GM23338 (cell line): ENCODE data around the gene CNDP2.

ENCODE experiments used
- CREB1 ChIP-seq: fragments of 250-450 bp; sonication (Bioruptor Pico); IDR thresholded peaks from 2 replicates; pipeline ENCODE4 v1.5.0; 2020; ENCODE audit warnings: low read depth, mild to moderate bottlenecking, moderate library complexity
- CTCF ChIP-seq, 2 experiments: fragments of 200-600 bp in 1 of 2; sonication (generic) in 1 of 2; conservative IDR thresholded peaks; 2 replicates each; pipeline versions ENCODE4 v1.5.1 to v1.6.1; 2016 to 2017; ENCODE audit warnings: antibody characterized with exemption in 2 of 2, low read depth in 2 of 2, mild to moderate bottlenecking in 2 of 2, moderate library complexity in 1 of 2
- ETS1 ChIP-seq: IDR thresholded peaks from 2 replicates; pipeline ENCODE4 v1.6.1; 2016; ENCODE audit warnings: antibody characterized with exemption
- EZH2 ChIP-seq: fragments of 200-600 bp; sonication (generic); IDR thresholded peaks from one replicate; pipeline ENCODE4 v1.8.0; 2017; ENCODE audit warnings: antibody characterized with exemption, mild to moderate bottlenecking, low read depth; ENCODE audit not compliant: unreplicated experiment
- EZH2phosphoT487 ChIP-seq: fragments of 200-600 bp; sonication (generic); IDR thresholded peaks from one replicate; pipeline ENCODE4 v1.8.1; 2018; ENCODE audit warnings: antibody characterized with exemption; ENCODE audit not compliant: unreplicated experiment
- JUNB ChIP-seq: IDR thresholded peaks from one replicate; pipeline ENCODE4 v1.6.1; 2016; ENCODE audit warnings: antibody characterized with exemption; ENCODE audit not compliant: unreplicated experiment
- NANOG ChIP-seq: IDR thresholded peaks from 2 replicates; pipeline ENCODE4 v1.6.1; 2016; ENCODE audit warnings: antibody characterized with exemption, borderline replicate concordance
- POLR2AphosphoS5 ChIP-seq: IDR thresholded peaks from 2 replicates; pipeline ENCODE4 v1.6.1; 2016; ENCODE audit warnings: antibody characterized with exemption, low read depth
- REST ChIP-seq: IDR thresholded peaks from one replicate; pipeline ENCODE4 v1.6.1; 2018; ENCODE audit warnings: antibody characterized with exemption; ENCODE audit not compliant: unreplicated experiment
- ZNF114 ChIP-seq: fragments of 250-450 bp; sonication (Bioruptor Pico); IDR thresholded peaks from 2 replicates; pipeline ENCODE4 v1.5.0; 2020; ENCODE audit warnings: mild to moderate bottlenecking, moderate library complexity
- ZNF462 ChIP-seq: fragments of 250-450 bp; sonication (Bioruptor Pico); IDR thresholded peaks from 2 replicates; pipeline ENCODE4 v1.5.0; 2020; ENCODE audit warnings: mild to moderate bottlenecking, moderate library complexity

GRCh38 chr18:74508821-74509225 is 12.7 kb downstream of the CNDP2 start:
- TF ChIP-seq CTCF (conservative IDR thresholded peaks at IDR 0.05; ENCODE audit: low read depth in 2 of 2) (no peak), POLR2AphosphoS5 (no peak), ETS1 (no peak), EZH2phosphoT487 (no peak), NANOG (no peak), ZNF114 (CRISPR knock-in tag) (no peak), JUNB (no peak), EZH2 (no peak), REST (no peak), ZNF462 (CRISPR knock-in tag) (no peak), CREB1 (CRISPR knock-in tag) (no peak)
